ENCODE measurements around the gene MANBA.
A peak's percentile ranks its signal among the peaks of the same experiment; 100 is the strongest.

Gene MANBA

GRCh38 chr4:102667001-102667400, 93.8 kb downstream of the MANBA start:
- DNase-seq: no peak

GRCh38 chr4:102665527-102665926, 95.2 kb downstream of the MANBA start:
- no peak for DNase-seq

GRCh38 chr4:102663073-102663472, 97.7 kb downstream of the MANBA start:
- DNase-seq: no peak

GRCh38 chr4:102657206-102657605, 103.6 kb downstream of the MANBA start:
- DNase-seq: no peak

GRCh38 chr4:102647117-102647516, 113.7 kb downstream of the MANBA start:
- DNase-seq: no peak

DNA sequence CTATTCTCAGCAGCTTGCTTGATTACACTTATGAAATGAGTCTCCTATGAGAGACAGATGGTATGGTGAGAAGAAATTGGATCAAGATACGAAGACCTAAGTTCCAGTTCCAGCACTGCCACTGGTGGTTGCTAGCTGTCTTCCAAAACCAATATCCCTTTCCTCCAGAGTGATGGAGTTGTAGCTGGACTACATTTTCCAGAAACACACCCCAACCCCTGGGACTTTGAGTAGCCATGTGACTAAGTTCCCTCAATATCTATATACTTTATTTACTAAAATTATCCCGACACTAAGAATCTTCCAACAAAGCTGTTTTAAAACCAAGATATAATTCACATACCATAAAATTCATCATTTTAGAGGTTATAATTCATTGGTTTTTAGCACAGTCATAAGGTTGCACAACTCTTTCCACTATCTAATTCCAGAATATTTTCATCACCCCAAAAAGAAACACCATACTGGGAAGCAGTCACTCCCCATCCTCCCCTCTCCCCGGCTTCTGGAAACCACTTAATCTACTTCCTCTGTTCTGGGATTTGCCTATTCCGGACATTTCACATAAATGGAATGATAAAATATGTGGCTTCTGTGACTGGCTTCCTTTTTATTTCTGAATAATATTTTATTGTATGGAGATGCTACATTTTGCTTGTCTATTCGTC, 118.0 kb downstream of the MANBA start:
- no peak for DNase-seq

- no peak for DNase-seq
Observed at GRCh38 chr4:102641793-102642192, 119.0 kb downstream of the MANBA start.

DNA sequence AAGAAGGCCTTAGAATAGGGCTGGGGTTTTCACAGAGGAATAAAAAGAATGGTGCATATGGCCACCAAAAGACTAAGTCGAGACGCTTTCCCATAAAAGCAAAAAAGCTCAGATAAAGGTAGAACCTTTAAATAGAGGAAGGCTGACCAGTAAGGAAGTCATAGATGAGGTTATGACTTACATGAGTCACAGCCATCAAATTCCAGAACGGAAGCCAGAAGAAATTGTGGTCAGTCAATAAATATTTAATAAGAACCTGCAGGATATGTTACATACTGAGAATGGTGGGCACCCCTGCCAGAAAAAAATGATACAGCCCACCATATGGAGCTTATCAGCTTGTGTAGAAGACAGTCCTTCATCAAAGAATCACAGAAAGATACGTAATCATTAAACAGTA, 120.1 kb downstream of the MANBA start:
- no peak for DNase-seq

- no peak for DNase-seq
Observed at GRCh38 chr4:102639598-102639997, 121.2 kb downstream of the MANBA start.

DNA sequence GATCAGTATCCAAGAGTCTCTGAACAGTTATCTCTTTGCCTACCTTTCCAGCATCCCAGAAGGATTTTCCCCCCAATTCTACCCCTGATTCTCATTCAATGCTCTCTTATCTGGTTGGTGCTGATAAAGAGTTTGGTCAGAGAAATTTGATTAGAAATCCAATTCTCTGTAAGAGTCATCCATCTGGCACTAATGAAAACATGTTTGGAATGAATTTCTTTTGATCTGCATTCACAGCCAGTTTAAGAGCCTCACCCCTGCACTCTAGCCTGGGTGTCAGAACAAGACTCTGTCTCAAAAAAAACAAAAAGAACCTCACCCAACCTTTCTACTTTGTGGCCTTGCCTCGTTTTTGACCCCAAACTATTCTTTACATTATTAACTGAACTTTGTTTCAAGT, 122.1 kb downstream of the MANBA start:
- DNase-seq: no peak

- DNase-seq: peak; percentile 24 to 57 (median 44)
Observed at GRCh38 chr4:102637391-102637790, 123.4 kb downstream of the MANBA start.

DNA sequence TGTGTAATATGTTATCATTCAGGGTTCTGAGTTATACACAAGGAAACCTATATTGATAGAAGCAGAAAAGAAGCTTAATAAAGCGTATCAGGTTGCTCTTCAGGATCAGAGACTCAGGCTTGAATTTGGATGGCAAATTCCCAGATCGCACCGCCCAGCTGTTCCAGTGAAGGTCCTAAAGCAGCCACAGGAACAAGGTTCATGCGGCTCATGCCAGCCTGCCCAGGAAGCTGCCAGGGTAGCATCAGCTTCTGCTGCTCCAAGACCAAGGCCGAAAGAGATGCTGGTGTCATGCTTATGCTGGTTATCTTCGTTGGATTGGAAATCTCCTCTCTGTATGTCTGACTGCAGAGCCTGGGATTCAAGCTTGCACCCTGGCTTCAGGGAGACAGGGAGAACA, 127.7 kb downstream of the MANBA start:
- DNase-seq: no peak

GRCh38 chr4:102632241-102633065, 128.3 kb downstream of the MANBA start:
- no peak for DNase-seq

GRCh38 chr4:102631616-102632015, 129.2 kb downstream of the MANBA start:
- DNase-seq: no peak

GRCh38 chr4:102629673-102630072, 131.1 kb downstream of the MANBA start:
- no peak for DNase-seq

DNA sequence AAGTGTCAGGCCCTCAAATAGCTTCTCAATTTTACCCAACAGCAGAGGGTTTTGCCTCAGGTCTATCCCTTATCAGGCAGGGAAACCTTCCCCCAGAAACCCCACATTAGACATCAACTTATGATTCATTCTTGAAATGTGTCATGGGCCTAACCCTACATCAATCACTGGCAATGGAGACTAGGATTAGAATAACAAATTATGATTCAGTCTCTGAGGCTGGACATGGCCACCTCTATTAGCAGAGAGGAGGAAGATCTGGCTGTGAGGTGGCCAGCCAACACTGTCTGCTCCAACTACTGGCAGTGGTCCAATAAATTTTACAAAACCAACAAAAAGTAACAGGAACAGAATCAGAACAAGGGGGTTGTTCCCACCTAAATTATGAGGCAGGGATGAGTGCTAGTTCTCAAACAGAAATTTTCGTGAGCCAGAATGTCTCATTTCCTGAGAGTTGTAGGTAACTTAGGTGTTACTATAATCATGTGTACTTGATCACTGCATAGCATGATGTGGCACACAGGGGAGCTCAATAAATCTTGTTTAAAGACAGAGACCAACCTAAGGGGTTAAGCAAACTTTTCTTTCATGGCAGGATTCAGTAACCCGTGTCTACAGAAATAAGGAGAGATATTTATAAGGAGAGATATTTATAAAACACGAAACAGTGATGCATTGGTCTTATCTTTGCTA, 132.8 kb downstream of the MANBA start:
- peak in 1 of 4 experiments; percentile 31 for DNase-seq

DNA sequence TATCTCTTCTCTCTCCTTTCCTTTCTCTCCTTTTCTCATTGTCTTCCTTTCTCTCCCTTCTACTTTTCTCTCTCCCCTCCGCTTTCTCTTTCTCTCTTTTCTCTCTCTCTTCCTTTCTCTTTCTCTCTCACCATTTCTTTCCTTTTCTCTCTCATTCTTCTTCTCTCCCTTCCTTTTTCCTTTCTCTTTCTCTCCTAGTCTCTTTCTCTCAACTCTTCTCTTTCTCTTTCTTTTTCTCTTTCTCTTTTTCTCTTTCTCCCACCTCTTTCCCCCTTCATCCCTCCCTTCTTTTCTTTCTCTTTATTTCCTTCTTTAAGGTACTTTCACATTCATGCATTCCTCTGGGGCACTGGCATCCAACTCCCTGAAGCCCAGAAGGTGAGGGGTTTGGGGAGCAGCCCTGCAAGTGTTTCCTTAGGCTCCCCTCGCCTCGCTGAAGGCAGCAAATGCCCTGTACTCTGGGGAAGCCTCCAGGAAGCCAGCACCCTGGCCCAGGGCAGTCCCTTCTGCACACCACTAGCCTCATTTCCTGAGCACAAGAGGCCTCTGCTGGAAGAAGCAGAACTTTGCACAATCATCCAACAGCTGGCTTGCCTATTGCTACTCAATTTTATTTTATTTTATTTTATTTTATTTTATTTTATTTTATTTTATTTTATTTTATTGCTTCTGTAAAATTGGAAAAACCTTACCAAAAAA, 135.4 kb downstream of the MANBA start:
- peak; percentile 63 to 82 (median 76) for DNase-seq

DNA sequence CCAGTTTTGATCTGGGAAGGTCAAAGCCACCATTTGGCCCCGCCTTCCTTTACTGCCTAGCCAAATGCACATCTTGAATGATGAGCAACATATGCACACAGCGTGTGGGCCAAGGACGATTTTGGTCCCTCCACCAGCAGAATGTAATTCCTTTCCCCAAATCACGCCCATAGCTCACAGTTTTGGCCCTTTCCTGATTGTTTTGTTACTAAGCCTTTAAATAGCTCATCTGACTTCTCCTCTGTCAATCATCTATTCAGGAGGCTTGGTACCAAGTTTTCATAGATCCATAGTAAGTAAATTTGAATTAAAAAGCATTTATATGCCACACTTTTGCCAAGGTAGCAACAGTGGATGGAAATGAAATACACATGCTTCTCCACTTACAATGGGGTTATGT, 136.3 kb downstream of the MANBA start:
- no peak for DNase-seq

GRCh38 chr4:102623622-102624021, 137.1 kb downstream of the MANBA start:
- DNase-seq: no peak

GRCh38 chr4:102620697-102621497, 139.9 kb downstream of the MANBA start:
- peak in 3 of 4 experiments; percentile 27 to 40 (median 36) for DNase-seq

DNA sequence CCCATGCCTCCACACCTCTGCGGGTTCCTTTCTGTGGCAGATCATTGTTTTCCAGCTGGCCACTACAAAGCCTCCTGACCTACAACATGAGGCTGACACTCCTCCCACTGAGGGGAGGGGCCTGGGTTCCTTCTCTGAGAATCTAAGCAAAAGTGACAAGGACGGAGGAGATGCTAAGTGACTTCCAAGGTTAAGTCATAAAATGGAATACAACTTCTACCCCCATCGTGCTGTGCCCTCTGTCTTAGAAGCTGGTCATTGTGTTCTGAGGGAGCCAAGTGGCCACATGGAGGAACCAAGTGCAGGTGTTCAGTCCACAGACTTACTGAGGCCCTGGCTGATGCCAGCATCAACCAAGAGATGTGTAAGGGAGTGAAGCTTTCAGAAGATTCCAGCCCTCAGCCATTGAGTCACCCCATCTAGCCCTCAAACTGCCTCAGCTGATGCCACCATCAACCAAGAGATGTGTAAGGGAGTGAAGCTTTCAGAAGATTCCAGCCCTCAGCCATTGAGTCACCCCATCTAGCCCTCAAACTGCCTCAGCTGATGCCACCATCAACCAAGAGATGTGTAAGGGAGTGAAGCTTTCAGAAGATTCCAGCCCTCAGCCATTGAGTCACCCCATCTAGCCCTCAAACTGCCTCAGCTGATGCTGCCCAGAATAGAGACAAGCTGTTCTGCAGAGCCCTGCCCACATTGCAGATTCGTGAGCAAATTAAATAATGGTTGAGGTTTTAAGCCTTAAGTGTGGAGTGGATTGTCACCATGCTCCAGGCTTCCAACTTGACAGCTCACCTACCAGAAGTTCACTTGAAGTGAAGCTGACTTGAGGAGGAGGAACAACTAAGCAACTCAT, 140.8 kb downstream of the MANBA start:
- DNase-seq: peak in 1 of 4 experiments; percentile 26

All from suppressor macrophage (primary cell).